ENCODE measurements around the gene CCDC17. TPM values are rescaled to one million over a fixed set of nuclear protein-coding genes. Genes with fewer than 3 reads are reported as not detected.

The CCDC17 gene
- total RNA-seq, 2 experiments from 2014 or later = 2.5 to 3.9 TPM

- no peak overlapping the region for H3K4me3 Mint-ChIP-seq
- no peaks in the 10 kb centered on the region for H3K27me3 Mint-ChIP-seq
- peaks cover 30% of the 10 kb centered on the region for H3K36me3 Mint-ChIP-seq
- ATAC-seq (no peak), DNase-seq (no peak)
- H3K4me1 Mint-ChIP-seq = peaks cover 2% of the 10 kb centered on the region
- CTCF ChIA-PET = no interaction called here
- no peak overlapping the region for H3K27ac Mint-ChIP-seq
- H3K9me3 Mint-ChIP-seq (ENCODE audit: low read depth) = no peaks in the 10 kb centered on the region
Observed at GRCh38 chr1:45644661-45645060, 20.8 kb upstream of the CCDC17 start.

DNA sequence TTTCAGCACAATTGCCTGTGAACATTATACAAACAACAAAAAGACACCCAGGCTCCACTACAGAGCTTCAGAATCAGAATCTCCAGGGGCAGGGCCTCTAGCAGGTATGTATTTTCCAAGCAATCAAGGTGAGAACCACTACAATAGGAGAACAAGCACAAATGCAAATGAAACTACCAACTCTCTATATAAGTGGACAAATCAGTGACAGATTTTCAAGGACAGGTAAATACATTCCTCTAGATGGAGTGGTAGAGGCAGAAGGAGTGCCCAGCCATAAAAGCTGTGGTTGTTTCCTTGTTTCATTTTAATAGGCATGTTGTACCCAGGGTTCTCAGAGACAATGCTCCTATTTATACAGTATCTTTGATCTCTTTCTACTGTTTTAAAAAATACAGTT is 20.1 kb upstream of the CCDC17 start:
- Mint-ChIP-seq H3K27ac (no peak overlapping the region), H3K27me3 (no peaks in the 10 kb centered on the region), H3K36me3 (peaks cover 29% of the 10 kb centered on the region), H3K4me1 (peaks cover 2% of the 10 kb centered on the region), H3K9me3 (ENCODE audit: low read depth) (no peaks in the 10 kb centered on the region), H3K4me3 (no peak overlapping the region)
- ATAC-seq = no peak
- no peak for DNase-seq
- CTCF ChIA-PET = no interaction called here

- Mint-ChIP-seq H3K27me3 (no peaks in the 10 kb centered on the region), H3K4me1 (peaks cover 2% of the 10 kb centered on the region), H3K27ac (no peak overlapping the region), H3K36me3 (peaks cover 27% of the 10 kb centered on the region), H3K4me3 (no peak overlapping the region), H3K9me3 (ENCODE audit: low read depth) (no peaks in the 10 kb centered on the region)
- ATAC-seq = no peak
- CTCF ChIA-PET = no interaction called here
- no peak for DNase-seq
Observed at GRCh38 chr1:45643321-45643720, 19.5 kb upstream of the CCDC17 start.

- Mint-ChIP-seq H3K36me3 (peaks cover 23% of the 10 kb centered on the region), H3K27me3 (no peaks in the 10 kb centered on the region), H3K4me3 (no peak overlapping the region), H3K9me3 (ENCODE audit: low read depth) (no peaks in the 10 kb centered on the region), H3K27ac (peak overlapping the region; percentile 12), H3K4me1 (peaks cover 2% of the 10 kb centered on the region)
- CTCF ChIA-PET = no interaction called here
- ATAC-seq (no peak), DNase-seq (no peak)
Observed at GRCh38 chr1:45640293-45640692, 16.4 kb upstream of the CCDC17 start.

DNA sequence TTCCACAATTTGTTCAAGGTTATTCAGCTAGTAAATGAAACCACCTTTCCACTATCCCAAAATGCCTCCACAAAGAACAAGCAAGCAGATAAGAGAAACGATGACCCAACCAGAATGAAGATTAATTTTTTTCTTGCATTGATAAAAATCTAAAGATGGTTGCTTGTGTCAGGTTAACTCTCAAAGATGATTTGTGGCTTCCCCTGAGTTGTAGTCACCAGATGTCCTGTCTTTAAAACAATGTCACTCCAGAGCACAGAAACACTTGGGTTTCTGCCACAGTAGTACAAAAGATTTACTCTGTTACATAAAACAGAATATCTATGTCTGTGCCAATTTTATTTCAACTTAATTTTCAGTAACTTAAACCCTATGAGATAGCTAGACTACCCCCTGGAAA is 11.4 kb upstream of the CCDC17 start:
- no peak for ATAC-seq
- no peak overlapping the region for H3K4me3 Mint-ChIP-seq
- no peak overlapping the region for H3K27ac Mint-ChIP-seq
- no peaks in the 10 kb centered on the region for H3K27me3 Mint-ChIP-seq
- no peaks in the 10 kb centered on the region for H3K9me3 Mint-ChIP-seq (ENCODE audit: low read depth)
- peaks cover 23% of the 10 kb centered on the region for H3K36me3 Mint-ChIP-seq
- CTCF ChIA-PET = no interaction called here
- H3K4me1 Mint-ChIP-seq = no peaks in the 10 kb centered on the region
- DNase-seq = no peak

GRCh38 chr1:45630429-45630828 is 6.6 kb upstream of the CCDC17 start:
- Mint-ChIP-seq H3K4me1 (no peaks in the 10 kb centered on the region), H3K27ac (no peak overlapping the region), H3K4me3 (no peak overlapping the region), H3K27me3 (no peaks in the 10 kb centered on the region), H3K9me3 (ENCODE audit: low read depth) (no peaks in the 10 kb centered on the region), H3K36me3 (peaks cover 43% of the 10 kb centered on the region)
- CTCF ChIA-PET = interaction anchor here (0.6 kb wide), 1 partner anchor 73 kb away, joined by 3 read pairs; no protein-coding TSS in a partner anchor
- DNase-seq (no peak), ATAC-seq (no peak)

DNA sequence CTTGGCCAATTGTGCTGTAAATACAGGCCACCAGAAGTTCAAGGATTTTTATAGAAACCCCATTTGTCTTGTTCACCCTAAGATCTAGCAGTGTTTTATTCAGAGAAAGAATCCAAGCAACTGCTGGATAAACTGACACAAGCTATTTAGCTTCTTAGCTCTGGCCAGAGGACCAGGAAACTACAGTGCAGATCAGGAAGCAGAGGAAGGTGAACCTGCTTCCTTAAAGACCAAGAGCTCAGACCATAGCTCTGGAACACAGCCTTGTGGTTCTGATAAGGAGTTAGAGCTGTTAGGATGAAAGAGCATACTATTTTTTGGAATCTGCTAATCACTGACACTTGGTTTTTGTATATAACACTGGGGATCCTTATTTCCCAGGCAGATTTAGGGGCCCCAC is 5.2 kb upstream of the CCDC17 start:
- Mint-ChIP-seq H3K9me3 (ENCODE audit: low read depth) (no peaks in the 10 kb centered on the region), H3K27me3 (no peaks in the 10 kb centered on the region), H3K4me1 (no peaks in the 10 kb centered on the region), H3K27ac (no peak overlapping the region), H3K36me3 (peaks cover 43% of the 10 kb centered on the region), H3K4me3 (no peak overlapping the region)
- ATAC-seq (no peak), DNase-seq (no peak)
- CTCF ChIA-PET = no interaction called here

- DNase-seq (no peak), ATAC-seq (no peak)
- Mint-ChIP-seq H3K27ac (no peak overlapping the region), H3K4me1 (no peaks in the 10 kb centered on the region), H3K9me3 (ENCODE audit: low read depth) (no peaks in the 10 kb centered on the region), H3K4me3 (no peak overlapping the region), H3K36me3 (peaks cover 22% of the 10 kb centered on the region), H3K27me3 (no peaks in the 10 kb centered on the region)
- CTCF ChIA-PET = interaction anchor here (0.6 kb wide), 1 partner anchor 163 kb away, joined by 3 read pairs; no protein-coding TSS in a partner anchor
Observed at GRCh38 chr1:45622524-45623394, 1.1 kb downstream of the CCDC17 start.

- H3K9me3 Mint-ChIP-seq (ENCODE audit: low read depth) = no peaks in the 10 kb centered on the region
- no peaks in the 10 kb centered on the region for H3K27me3 Mint-ChIP-seq
- H3K36me3 Mint-ChIP-seq = peaks cover 24% of the 10 kb centered on the region
- no peaks in the 10 kb centered on the region for H3K4me1 Mint-ChIP-seq
- H3K27ac Mint-ChIP-seq = no peak overlapping the region
- no peak overlapping the region for H3K4me3 Mint-ChIP-seq
- DNase-seq = no peak
- CTCF ChIA-PET = interaction anchor here (0.6 kb wide), 1 partner anchor 164 kb away, joined by 3 read pairs; no protein-coding TSS in a partner anchor
- no peak for ATAC-seq
Observed at GRCh38 chr1:45621895-45622523, 1.8 kb downstream of the CCDC17 start.

- Mint-ChIP-seq H3K27me3 (no peaks in the 10 kb centered on the region), H3K27ac (peak overlapping the region; percentile 36), H3K4me1 (no peaks in the 10 kb centered on the region), H3K9me3 (ENCODE audit: low read depth) (no peaks in the 10 kb centered on the region), H3K4me3 (no peak overlapping the region), H3K36me3 (peaks cover 27% of the 10 kb centered on the region)
- no peak for ATAC-seq
- CTCF ChIA-PET = no interaction called here
- no peak for DNase-seq
Observed at GRCh38 chr1:45621501-45621836, 2.4 kb downstream of the CCDC17 start.

- CTCF ChIA-PET = no interaction called here
- DNase-seq (no peak), ATAC-seq (no peak)
- no peak overlapping the region for H3K4me3 Mint-ChIP-seq
- H3K36me3 Mint-ChIP-seq = peaks cover 30% of the 10 kb centered on the region
- H3K9me3 Mint-ChIP-seq (ENCODE audit: low read depth) = no peaks in the 10 kb centered on the region
- H3K27ac Mint-ChIP-seq = peak overlapping the region; percentile 36
- no peaks in the 10 kb centered on the region for H3K4me1 Mint-ChIP-seq
- H3K27me3 Mint-ChIP-seq = no peaks in the 10 kb centered on the region
Observed at GRCh38 chr1:45620588-45621500, 3.0 kb downstream of the CCDC17 start.

DNA sequence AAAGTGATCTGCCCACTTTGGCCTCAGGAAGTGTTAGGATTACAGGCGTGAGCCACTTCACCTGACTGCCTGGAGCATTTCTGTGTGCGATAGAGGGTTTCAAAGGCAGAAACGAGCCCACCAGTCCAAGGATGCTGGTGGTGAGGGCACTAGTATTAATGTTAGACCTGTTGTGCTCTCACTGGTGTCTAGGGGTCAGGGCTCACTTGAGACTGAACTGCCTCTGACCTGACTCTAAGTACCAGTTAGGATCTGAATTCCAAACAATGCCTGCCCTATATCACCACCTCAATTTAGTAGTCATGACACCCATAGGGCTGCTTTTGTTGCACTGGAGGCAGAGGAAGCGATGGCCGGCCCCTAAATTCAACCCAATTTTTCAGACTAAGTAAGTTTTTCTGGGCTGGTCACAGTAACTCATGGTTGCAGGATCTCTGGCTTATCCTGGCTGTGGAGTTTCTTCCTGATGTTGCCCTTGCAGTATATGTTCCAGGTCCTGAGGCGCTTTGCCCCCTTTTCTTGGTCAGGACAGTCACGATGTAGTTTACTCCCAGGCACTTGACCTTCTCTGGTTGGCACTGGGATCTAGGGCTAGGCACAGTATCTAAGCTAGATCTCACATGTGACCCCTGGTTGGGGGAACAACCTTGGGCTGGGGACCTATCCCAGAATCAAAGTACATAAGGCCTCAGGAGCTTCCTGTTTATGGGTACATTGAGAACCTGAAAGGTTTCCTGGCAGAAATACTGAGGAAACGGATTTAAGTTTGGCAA is 4.5 kb downstream of the CCDC17 start:
- peaks cover 40% of the 10 kb centered on the region for H3K36me3 Mint-ChIP-seq
- H3K27ac Mint-ChIP-seq = peak overlapping the region; percentile 66
- H3K4me1 Mint-ChIP-seq = no peaks in the 10 kb centered on the region
- H3K9me3 Mint-ChIP-seq (ENCODE audit: low read depth) = no peaks in the 10 kb centered on the region
- CTCF ChIA-PET = no interaction called here
- ATAC-seq = no peak
- DNase-seq = no peak
- H3K4me3 Mint-ChIP-seq = no peak overlapping the region
- H3K27me3 Mint-ChIP-seq = no peaks in the 10 kb centered on the region

DNA sequence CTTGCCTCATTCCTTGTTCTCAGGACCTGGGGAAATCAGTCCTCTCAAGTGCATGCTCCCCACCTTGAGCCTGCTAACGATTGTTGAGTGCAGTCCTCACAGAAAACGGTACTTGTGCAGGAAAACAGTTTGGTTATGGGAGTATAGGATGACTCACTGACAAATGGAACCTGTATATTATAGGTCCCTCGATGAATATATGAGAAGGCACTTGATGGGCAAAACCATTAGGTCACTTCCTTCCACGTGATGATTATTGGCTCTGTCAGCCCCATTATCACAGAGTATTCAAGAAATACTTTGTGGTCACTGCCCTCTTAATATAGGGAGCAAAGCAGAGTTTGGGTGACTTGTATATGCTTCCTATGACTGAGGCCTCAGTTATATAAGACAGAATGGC is 6.2 kb downstream of the CCDC17 start:
- Mint-ChIP-seq H3K9me3 (ENCODE audit: low read depth) (no peaks in the 10 kb centered on the region), H3K4me3 (no peak overlapping the region), H3K4me1 (no peaks in the 10 kb centered on the region), H3K27me3 (no peaks in the 10 kb centered on the region), H3K36me3 (peaks cover 40% of the 10 kb centered on the region), H3K27ac (no peak overlapping the region)
- ATAC-seq (no peak), DNase-seq (no peak)
- CTCF ChIA-PET = no interaction called here
